ENCODE results near the gene RPL4.

The RPL4 gene

GRCh38 chr15:66459818-66460615 lies 44.6 kb downstream of the RPL4 start:
- ChIA-PET POLR2A (no interaction called here), CTCF (interaction anchor here (1.6 to 1.9 kb wide), 2 partner anchors 38 to 73 kb away, joined by 3 to 9 read pairs; partner anchors contain the start of gene SNAPC5)
- TF ChIP-seq CTCF (IDR thresholded peaks at IDR 0.05; ENCODE audit: control extremely low read depth, extremely low read depth, low read depth, missing control alignments), result no peak
- no peak for DNase-seq (ENCODE audit: extremely low spot score)

- no peak for DNase-seq (ENCODE audit: extremely low spot score)
- no peak for TF ChIP-seq CTCF (IDR thresholded peaks at IDR 0.05; ENCODE audit: control extremely low read depth, extremely low read depth, low read depth, missing control alignments)
- POLR2A ChIA-PET, result no interaction called here
- CTCF ChIA-PET, result interaction anchor here (1.6 kb wide), 1 partner anchor 42 kb away, joined by 3 read pairs; no protein-coding TSS in a partner anchor
Measured at GRCh38 chr15:66456211-66456610, 48.4 kb downstream of the RPL4 start.

- TF ChIP-seq CTCF (IDR thresholded peaks at IDR 0.05; ENCODE audit: control extremely low read depth, extremely low read depth, low read depth, missing control alignments), result no peak
- DNase-seq (ENCODE audit: extremely low spot score), result no peak
- CTCF ChIA-PET, result interaction anchor here (1.0 to 2.1 kb wide), 7 partner anchors 9 to 135 kb away, joined by 3 to 7 read pairs (median 4); partner anchors contain the start of gene SNAPC5
- POLR2A ChIA-PET, result no interaction called here
Measured at GRCh38 chr15:66454143-66454542, 50.5 kb downstream of the RPL4 start.

- TF ChIP-seq CTCF (IDR thresholded peaks at IDR 0.05; ENCODE audit: control extremely low read depth, extremely low read depth, low read depth, missing control alignments), result no peak
- POLR2A ChIA-PET, result no interaction called here
- no peak for DNase-seq (ENCODE audit: extremely low spot score)
- CTCF ChIA-PET, result interaction anchor here (1.0 to 2.1 kb wide), 5 partner anchors 11 to 48 kb away, joined by 4 to 7 read pairs (median 5); partner anchors contain the start of gene SNAPC5
Measured at GRCh38 chr15:66452971-66453580, 51.6 kb downstream of the RPL4 start.

- ChIA-PET CTCF (interaction anchor here (1.2 to 2.1 kb wide), 2 partner anchors 19 to 46 kb away, joined by 4 to 7 read pairs; no protein-coding TSS in a partner anchor), POLR2A (no interaction called here)
- TF ChIP-seq CTCF (IDR thresholded peaks at IDR 0.05; ENCODE audit: control extremely low read depth, extremely low read depth, low read depth, missing control alignments), result no peak
- DNase-seq (ENCODE audit: extremely low spot score), result no peak
Measured at GRCh38 chr15:66452420-66452819, 52.2 kb downstream of the RPL4 start.
